HG02798 (cell line): ENCODE results near the gene ABCC1.
"Not testable (repeated sequence)": the region's sequence is repeated elsewhere in the genome, so short reads cannot be mapped to it uniquely, and the experiment has no call there.

Experiments used
- ATAC-seq: cut with Tn5 transposase; IDR thresholded peaks from one replicate; pipeline ENCODE4 v1.9.1; 2021; ENCODE audit warnings: mild to moderate bottlenecking; ENCODE audit not compliant: unreplicated experiment, poor library complexity

The ABCC1 gene

DNA sequence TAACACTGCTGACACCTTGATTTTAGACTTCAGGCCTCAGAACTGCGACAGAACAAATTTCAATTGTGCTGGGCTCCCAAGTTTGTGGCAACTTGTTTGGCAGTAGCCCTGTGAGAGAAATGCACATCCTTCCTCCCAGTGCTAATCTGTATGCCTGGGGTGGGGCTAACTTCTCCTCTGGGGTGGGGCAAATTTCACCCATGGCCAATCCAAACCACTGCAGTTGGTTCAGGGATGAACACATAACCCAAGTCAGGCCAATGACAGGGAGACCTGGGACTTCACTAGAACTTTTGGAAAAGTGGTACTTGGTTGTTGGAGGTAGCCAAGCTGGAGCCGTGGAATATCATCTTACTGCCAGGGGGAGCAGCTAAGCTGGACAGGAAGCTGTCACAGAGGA is 217.5 kb downstream of the ABCC1 start:
- ATAC-seq: no peak

DNA sequence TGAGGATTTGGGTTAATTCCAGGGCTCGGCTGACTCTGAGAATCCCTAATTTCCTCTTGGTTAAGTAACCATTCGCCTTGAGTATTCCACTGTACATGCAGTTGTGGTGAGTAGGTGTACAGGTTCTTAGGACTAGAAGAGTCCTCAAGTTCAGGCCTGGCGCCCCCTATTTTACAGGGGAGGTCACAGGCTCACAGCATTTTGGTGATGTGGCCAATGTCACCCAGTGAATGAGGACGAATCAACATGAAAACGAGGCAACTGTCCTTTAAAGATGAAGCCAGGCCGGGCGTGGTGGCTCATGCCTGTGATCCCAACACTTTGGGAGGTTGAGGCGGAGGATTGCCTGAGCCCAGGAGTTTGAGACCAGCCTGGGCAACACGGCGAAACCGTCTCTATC is 218.5 kb downstream of the ABCC1 start:
- ATAC-seq: no peak

DNA sequence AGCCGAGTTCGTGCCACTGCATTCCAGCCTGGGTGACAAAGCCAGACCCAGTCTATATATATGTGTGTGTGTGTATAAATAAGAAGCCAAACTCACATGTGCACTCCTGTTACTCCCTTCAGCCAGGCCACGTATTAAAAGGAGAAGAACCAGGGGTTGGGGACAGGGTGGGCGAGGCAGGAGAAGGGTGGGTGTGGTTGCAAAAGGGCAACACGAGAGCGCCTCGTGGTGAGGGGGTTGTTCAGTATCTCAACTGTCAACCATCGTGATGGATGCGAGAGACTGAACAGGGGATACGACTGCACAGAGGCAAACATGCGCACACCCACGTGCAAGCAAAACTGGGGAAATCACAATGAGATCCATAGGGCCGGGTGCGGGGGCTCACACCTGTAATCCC is 219.0 kb downstream of the ABCC1 start:
- no peak for ATAC-seq

DNA sequence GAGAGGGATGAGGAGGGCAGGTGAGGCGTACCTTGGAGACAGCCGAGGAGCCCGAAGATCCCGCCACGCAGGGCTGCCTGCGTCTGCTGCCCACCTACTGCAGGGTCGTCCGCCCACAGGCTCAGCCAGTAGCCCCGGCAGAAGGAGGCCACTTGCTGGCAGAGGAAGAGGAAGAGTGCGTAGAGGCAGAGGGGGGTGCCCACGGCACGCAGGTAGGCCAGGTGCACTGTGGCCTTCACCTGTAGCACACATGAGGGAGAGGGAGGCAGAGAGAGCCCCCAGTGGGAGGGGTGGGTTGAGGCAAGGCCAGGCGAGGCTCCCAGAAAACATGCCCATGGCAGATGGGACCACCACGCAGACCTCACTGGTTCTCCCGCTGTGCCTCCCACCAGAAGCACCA is 220.2 kb downstream of the ABCC1 start:
- ATAC-seq: no peak

DNA sequence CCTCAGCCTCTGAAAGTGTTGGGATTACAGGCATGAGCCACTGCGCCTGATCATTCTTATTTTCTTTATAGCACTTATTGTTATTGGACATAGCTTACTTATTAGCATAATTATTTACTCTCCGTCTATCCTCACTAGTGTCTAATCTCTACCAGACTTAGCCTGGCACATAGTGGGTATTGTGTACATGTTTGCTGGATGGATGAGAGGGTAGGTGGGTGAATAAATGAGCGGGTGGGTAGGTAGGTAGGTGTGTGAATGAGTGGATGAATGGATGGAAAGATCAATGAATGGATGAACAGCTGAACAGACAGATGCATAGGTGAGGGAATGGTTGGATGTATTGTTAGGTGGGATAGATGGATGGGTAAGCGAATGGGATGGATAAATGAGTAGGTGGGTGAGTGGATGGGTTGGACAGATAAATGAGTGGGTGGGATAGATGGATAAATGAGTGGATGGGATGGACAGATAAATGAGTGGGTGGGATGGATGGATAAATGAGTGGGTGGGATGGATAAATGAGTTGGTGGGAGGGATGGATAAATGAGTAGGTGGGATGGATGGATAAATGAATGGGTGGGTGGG is 222.0 kb downstream of the ABCC1 start:
- no peak for ATAC-seq

DNA sequence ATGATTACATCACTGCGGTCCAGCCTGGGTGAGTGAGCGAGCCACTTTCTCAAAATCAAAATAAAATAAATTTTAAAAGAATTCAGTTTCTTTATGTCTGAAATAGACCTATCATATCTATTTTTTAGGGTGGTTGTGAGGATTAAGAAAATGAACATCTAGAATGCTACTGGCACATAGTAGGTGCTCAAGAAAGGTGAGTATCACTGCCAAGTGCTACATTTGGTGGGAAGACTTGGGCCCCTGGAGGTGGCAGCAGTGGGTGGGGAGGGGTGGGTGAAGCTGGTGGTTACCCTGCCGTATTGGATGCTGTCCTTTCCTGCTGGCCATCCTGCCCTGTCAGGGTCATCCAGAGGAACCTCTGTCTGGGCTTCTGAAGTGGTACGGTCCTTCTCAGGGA is 223.6 kb downstream of the ABCC1 start:
- ATAC-seq: no peak

DNA sequence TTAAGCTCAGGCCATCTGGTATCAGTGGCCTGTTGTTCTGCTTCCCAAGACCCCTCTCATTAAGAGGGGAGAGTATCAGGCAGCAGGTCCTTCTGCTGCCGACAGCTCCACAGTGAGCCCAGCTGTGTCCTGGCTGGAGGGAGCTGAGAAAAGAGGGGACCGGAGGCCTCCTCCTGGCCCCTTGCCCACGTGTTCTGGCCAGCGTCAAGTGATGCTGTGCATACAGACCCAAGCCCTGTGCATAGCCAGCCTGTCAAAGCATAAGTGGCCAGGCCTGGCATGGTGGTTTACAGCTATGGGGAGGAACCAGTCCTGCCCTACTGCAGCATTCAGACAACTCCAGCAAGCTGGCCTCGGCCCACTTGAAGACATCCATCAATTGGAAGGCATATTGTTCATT is 225.9 kb downstream of the ABCC1 start:
- no peak for ATAC-seq

DNA sequence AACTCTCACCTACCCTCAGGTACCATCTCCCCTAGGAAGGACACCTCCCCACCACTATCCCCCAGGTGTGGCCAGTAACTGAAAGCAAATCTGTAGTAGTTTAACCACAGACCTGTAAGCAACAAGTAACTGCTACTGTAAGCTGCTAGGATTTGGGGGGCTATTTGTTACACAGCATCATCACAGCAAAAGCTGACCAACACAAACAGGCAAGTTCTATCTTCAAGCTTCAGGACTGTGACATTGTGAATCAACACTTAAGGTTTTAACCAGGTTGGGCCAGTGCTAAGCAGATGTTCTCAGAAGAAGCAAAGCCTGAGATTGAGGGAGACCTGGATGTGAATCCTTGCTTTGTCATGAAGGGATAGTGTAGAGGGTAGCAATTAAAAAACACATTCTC is 226.9 kb downstream of the ABCC1 start:
- no peak for ATAC-seq

DNA sequence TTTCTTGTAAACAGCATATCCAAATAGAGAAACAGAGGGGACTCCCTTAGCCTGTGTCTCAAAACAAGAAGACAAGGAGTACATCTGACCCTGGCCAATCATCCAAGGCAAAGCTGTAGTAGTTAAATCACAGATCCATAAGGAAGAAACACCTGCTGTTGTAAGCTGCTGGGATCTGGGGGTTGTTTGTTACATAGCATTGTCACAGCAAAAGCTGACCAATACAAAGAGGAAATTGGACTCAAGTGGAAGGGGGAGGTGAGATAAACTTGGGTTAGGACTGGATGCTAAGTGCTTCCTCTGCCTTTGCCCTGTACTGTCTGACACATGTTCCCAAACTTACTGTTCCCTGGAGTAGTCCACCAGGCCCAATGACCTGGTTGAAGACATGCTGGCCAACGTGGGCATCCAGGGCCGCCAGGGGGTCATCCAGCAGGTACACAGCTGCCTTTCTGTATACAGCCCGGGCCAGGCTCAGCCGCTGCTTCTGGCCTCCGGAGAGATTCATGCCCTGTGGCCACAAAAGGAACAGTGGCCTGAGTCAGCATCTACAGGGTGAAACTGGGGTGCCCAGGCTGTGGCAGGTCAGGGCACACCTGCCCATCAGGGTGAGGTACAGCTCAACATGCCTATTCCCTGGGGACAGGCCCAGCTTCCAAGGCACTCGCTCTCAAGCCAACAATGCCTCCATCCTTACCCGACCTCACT is 229.2 kb downstream of the ABCC1 start:
- no peak for ATAC-seq

DNA sequence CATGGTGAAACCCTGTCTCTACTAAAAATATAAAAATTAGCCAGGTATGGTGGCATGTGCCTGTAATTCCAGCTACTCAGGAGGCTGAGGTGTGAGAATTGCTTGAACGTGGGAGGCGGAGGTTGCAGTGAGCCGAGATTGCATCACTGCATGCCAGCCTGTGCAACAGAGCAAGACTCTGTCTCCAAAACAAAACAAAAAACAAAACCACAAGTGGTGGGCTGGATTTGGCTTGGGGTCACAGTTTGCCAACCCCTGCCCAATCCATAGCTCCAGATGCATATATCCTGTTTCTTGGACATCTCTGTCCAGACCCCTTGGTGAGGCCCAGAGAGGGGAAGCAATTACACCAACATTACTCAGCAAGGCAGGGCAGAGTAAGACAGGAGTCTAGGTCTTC is 232.3 kb downstream of the ABCC1 start:
- not testable (repeated sequence) for ATAC-seq

DNA sequence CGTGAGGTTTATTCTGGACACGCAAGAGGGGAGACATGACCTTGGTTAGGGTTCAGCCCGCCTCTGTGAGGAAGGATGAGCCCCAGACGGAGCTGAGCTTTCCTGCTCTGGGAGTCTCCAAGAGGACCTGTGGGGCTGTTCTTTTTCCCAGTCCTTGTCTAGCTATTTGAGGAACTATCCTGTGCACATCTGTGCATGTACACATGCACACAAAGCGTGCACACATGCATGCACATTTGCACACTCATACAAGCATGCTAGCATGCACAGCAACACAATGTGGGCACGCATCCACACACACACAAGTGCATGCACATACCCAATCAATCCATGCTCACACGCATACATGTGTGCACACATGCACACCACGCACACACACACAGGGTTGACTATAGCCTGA is 233.5 kb downstream of the ABCC1 start:
- ATAC-seq: no peak

DNA sequence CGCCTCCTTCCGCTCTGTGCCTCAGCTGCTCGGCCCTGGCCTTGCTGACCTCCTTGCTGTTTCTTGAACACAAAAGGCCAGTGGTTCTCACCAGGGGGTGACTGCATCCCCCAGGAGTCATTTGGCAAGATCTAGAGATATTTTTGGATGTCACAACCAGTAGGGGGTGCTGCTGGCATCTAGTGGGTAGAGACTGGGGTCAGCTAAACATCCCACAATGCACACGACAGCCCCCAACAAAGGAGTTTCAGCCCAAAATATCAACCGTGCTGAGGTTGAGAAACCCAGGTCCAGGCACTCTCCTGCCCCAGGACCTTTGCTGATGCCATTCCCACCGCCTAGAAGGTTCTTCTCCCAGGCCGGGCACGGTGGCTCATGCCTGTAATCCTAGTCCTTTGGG is 234.1 kb downstream of the ABCC1 start:
- ATAC-seq: no peak

DNA sequence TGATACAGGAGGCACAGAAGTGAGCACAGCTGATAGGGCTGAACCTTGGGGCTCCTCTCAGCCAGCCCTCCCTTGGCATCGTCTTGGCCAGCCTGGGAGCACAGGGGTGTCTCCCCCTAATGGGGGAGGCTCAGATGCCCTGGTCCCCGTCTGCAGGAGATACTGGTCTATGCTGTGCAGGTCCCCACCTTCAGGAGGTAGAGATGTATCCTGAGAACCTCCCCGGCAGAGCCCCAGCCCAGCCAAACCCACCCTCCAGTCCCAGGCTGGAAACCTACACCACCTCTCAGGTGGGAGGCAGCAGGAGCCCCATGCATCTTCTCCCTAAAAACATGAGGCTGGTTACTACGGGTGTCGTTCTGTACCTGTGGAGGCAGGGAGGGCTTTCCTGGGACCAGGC is 235.2 kb downstream of the ABCC1 start:
- no peak for ATAC-seq

DNA sequence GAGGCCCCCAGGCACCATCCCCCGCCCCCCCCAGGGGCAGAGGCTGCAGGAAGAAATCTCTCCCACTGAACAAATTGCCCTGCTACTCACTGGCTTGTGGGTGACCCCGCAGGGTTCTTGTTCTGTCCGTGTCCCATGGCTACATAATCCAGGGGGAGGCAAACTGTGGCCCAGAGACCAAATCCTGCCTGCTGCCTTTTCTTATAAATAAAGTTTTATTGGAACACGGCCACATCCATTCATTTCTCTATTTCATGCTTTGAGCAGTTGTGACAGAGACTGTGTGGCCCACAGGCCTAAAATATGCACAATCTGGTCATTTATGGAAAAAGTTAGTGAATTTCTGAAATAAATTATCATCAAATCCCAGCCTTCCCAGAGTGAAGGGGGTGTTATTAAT is 235.7 kb downstream of the ABCC1 start:
- ATAC-seq: no peak

DNA sequence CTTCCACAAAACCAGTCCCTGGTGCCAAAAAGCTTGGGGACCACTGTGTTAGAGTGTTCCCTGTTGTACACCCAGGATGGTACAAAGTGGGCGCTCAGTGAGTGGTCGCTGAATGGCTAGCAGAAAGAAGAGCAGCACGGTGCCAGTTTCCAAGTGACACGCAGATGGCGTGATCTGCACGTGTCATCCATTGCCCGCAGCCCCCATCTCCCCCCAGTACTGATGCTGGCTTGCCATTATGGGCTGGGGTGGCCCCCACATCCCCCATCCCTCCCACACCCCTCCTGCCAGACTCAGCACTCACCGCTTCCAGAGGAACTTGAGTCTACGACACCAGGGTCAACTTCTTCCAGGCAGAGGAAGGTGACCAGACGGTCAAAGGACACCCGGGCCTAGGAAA is 237.4 kb downstream of the ABCC1 start:
- no peak for ATAC-seq

DNA sequence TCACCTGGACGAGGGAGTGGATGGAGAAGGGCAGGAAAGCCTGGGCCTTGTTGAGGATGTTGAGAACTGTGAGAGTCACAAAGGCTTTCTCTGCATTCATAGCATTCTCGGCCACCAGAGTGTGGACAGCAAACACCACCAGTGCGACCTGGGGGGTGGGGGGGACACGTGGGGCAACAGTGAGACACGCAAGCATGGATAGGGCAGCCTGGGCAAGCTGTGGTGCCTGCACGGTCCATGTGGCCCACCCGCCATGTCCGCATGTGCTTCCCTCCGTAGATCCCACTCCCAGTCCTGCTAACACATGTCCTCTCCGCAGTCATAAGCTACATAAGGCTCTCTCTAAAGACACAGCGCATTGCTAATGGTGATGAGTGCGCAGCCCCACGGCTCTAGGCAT is 239.4 kb downstream of the ABCC1 start:
- ATAC-seq: no peak

DNA sequence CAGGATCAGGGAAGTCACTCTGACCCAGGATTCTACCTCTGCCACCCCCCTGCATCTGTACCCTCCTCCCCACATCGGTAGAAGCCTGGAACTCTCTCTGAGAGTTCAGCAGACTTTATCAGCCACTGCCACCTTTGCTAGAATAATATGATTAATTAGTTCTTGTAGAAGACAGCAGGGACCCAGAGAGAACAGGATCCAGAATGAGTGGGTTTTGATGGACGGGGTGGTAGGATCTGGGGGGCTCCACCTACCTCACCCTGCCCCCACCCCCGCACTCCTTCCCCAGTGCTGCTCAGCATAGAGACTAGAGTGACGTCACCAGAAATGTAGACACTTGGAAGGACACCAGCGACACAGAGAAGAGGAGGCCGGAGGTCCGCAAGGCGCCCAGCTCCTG is 240.4 kb downstream of the ABCC1 start:
- ATAC-seq: no peak

DNA sequence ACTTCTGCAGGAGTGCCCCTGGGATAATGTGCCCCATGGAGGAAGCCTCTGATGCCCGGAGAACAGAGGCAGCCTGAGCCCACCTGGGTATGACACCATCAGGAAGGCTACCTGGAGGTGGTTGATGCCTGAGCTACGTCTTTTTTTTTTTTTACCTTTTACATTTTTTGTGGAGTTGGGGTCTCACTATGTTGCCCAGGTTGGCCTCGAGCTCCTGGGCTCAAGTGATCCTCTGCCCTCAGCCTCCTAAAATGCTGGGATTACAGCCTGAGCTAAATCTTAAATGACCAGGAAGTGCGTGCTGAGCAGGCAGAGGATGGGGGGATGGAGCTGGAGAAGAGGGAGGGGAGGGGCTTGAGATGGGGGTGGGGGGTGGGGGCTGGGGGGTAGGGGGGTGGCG is 241.1 kb downstream of the ABCC1 start:
- ATAC-seq: no peak

DNA sequence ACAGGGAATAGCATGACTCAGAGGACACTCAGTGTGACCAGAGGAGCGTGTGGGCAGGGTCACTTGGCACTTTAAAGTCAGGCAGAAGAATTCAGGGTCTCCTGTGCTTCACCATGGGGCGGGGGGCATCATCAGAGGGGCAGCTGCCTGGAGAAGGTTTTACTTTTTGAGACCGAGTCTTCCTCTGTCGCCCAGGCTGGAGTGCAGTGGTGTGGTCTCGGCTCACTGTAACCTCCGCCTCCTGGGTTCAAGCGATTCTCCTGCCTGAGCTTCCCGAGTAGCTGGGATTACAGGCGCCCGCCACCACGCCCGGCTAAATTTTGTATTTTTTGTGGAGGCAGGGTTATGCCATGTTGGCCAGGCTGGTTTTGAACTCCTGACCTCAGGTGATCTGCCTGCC is 241.6 kb downstream of the ABCC1 start:
- not testable (repeated sequence) for ATAC-seq

DNA sequence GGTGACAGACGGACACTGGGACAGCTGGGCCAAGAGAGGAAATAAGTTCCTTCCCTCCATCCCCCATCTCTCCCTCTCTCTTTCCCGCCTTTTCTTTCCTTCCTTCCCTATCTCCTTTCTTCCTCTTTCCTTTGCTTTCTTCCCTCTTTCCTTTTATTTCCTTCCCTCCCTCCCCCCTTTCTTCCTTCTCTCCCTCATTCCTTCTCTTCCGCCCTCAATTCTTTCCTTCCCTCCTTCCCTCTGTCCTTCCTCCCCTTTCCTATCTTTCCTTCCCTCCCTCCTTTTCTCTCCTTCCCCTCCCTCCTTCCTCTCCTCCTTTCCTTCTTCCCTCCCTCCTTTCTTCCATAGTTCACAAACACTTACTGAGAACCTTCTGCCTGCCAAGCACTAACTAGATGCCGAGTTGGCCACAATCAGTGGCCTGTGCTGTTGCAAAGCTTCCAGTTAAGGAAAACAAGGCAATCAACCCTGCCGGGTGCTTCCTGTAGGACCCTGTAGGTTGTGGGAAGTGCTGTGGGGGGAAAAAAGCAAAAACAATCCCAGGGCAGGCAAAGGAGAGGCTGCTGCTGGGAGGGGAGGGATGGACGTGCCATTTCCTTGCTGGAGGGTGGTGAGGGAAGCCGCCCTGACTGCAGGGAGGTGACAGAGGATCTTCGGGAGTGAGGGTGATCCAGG is 242.2 kb downstream of the ABCC1 start:
- no peak for ATAC-seq
